Fibroblast of pulmonary artery (primary cell): Measurements from ENCODE around the gene CCDC197.
A peak's percentile ranks its signal among the peaks of the same experiment; 100 is the strongest.

ENCODE experiments used
- DNase-seq: peaks from one replicate; pipeline ENCODE4 v3.0.0-alpha.2; 2010; ENCODE audit warnings: low read depth
- H3K4me3 ChIP-seq: replicated peaks from 2 replicates; pipeline ENCODE4 v1.5.1; 2011; ENCODE audit warnings: low read depth, mild to moderate bottlenecking, control low read depth, low read length, moderate library complexity
- CTCF ChIP-seq: IDR thresholded peaks from 2 replicates; pipeline ENCODE4 v1.5.1; 2011; ENCODE audit warnings: mild to moderate bottlenecking, control low read depth, low read length, inconsistent platforms; ENCODE audit errors: missing control alignments

CCDC197 gene

GRCh38 chr14:94036313-94037167 lies 39.4 kb downstream of the CCDC197 start:
- TF ChIP-seq CTCF: peak; percentile 95

GRCh38 chr14:94037954-94038353 lies 40.9 kb downstream of the CCDC197 start:
- no peak overlapping the region for H3K4me3 ChIP-seq
- no peak for DNase-seq
- no peak for TF ChIP-seq CTCF

More at GRCh38 chr14:94036313-94037167, 39.4 kb downstream of the CCDC197 start:
- peak; percentile 74 for DNase-seq
- no peak overlapping the region for H3K4me3 ChIP-seq

DNA sequence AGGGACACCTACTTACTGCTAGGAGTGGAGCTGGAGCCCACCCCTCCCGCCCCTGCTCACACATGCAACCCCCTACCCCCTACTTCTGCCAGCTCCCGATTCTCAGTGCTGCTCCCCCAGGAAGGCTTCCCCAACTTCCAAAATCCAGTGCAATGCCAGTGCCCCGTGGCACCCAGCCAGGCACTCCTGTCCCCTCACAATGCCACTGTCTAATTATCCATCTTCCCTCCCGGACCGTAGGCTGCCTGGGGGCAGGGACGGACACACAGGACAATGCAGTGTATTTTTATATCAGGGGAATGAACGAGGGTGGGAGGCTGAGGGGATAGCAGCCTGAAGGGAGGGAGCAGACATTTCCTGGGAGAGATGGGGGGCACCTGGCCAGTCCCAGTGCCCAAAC lies 41.4 kb downstream of the CCDC197 start:
- no peak for TF ChIP-seq CTCF
- DNase-seq: no peak

GRCh38 chr14:94038921-94039629 lies 42.0 kb downstream of the CCDC197 start:
- TF ChIP-seq CTCF: no peak
- DNase-seq: no peak
- no peak overlapping the region for H3K4me3 ChIP-seq

More for the DNA sequence above, 41.4 kb downstream of the CCDC197 start:
- no peak overlapping the region for H3K4me3 ChIP-seq

DNA sequence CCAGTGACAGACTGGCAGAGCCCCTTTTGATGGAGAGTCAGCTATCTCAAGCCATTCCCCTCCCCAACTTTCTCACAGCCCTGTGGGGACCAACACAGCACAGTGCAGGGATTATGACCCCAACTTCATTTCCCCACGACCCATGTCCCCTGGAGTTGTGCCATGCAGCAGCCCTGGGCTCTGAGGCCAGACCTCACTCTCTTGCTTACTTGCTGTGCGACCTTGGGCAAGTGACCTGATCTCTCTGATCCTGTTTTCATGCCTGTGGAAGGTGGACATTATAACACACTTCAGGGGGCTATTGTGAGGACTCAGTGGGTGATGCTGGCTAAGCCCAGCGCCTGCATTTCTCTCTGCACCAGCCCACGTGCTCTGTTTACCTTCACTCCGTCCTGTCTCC lies 43.1 kb downstream of the CCDC197 start:
- no peak for DNase-seq
- TF ChIP-seq CTCF: no peak
- no peak overlapping the region for H3K4me3 ChIP-seq

DNA sequence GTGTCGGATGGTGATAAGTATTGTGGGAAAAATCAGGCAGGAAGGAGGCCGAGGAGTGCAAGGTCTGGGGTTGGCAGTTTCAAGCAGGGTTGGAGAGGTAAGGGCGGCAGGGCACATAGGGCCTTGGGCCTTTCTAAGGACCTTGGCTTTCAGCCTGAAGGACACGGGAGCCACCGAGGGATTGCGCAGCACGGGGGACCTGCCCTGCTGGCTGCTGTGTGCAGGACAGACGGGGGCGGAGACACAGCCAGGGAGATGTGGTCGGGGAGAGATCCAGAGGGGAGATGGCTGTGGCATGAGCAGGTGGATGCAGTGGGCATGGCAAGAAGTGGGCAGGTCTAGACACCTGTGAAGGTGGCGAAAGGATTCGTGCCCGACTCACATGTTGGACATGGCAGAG lies 43.7 kb downstream of the CCDC197 start:
- no peak for TF ChIP-seq CTCF
- no peak overlapping the region for H3K4me3 ChIP-seq

More for the DNA sequence above, 43.7 kb downstream of the CCDC197 start:
- no peak for DNase-seq
